Measurements from ENCODE around the gene PDE4B. TPM values are rescaled to one million over a fixed set of nuclear protein-coding genes. Genes with fewer than 3 reads are reported as not detected.
A peak's percentile ranks its signal among the peaks of the same experiment; 100 is the strongest.

Gene PDE4B
- total RNA-seq, 1 donor from 2014 or later = 3.8 TPM

DNA sequence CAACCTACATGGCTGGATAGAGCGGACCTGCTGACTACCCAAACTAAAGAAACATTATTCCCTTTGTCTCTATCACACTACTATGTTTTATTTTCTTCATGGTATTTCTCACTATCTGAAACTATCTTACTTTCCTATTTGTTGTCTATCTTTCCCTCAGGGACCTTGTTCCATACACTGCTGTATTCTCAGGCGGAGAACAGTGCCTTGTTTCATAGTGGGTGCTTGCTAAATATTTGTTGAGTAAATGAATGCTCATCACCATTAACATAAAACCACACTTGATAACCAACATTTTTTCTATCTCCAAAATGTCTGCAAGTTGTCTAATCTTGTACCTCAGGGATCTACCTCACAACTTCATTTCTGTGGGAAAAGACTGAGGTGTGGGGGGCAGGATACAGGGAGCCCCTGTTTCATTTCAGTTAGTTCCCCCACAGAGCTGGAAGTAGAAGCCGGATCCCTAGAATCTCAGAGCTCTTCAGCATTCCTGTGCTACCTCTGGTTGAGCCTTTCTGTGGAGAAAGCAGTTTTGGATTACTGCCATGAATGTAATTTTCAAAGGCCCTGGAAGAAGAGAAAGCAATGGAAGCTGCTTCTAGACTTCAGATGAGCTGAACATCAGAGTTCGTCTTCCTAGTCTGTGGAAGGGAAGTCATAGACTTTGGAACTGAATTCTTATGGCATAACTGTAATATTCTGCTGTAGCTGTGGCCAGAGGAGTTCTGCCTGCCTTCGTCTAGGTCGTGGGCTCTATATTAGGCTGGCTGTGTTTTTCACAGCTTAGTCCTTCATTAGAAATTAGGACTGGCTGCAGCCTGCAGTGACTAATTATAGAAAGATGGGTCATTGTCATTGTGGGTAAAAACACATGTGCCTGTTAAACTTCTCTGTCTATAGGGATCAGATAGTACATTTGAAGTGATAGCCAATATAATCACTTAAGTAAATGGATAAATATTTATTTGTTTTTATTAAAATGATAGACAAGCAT lies 448.1 kb downstream of the PDE4B start:
- H3K4me3 ChIP-seq (ENCODE audit: low read depth, low read length) = no peak overlapping the region
- TF ChIP-seq, protein P1, sequence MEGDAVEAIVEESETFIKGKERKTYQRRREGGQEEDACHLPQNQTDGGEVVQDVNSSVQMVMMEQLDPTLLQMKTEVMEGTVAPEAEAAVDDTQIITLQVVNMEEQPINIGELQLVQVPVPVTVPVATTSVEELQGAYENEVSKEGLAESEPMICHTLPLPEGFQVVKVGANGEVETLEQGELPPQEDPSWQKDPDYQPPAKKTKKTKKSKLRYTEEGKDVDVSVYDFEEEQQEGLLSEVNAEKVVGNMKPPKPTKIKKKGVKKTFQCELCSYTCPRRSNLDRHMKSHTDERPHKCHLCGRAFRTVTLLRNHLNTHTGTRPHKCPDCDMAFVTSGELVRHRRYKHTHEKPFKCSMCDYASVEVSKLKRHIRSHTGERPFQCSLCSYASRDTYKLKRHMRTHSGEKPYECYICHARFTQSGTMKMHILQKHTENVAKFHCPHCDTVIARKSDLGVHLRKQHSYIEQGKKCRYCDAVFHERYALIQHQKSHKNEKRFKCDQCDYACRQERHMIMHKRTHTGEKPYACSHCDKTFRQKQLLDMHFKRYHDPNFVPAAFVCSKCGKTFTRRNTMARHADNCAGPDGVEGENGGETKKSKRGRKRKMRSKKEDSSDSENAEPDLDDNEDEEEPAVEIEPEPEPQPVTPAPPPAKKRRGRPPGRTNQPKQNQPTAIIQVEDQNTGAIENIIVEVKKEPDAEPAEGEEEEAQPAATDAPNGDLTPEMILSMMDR (conservative IDR thresholded peaks at IDR 0.05; ENCODE audit: low read depth, low read length) = no peak
- DNase-seq (ENCODE audit: low read depth) = no peak

DNA sequence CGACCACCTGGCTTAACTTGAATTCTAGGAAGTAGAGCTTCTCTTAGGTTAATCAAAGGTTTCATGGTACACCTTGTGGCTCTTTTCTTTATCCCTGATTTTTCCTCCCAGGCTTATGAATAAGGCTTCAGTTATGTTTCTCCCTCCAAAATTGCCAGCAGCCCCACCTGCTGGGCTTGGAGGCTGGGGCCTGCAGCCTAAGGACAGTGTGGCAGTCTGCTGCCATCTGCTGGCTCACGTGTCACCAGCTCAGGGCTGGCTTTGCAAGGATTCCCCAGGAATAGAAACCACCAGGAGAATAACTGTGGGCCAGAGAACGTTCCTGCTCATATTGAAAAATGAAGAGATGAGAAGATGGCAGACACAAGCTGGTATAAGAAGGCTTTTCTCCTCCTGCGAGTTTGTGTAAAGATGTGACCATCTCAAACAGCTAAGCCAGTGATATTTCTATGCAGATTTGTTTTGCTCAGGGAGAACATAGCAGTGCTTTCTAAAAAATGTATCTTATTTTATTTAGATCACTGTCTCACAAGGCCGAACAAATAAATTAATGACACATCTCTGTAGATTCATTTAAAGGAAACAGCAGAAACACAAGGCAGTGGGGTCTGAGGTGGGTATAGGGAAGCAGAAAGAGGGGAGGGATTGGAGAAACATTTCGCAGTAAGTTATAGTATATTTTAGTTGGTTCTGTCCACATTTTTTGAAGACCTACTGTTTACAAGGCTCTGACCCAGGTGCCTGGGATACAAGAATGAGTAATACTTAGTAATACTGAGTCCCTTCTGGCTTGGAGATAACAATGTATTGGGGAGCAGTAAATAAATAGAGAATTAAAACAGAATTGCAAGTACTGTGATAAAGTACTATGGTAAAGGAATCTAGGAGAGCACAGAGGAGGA lies 450.2 kb downstream of the PDE4B start:
- no peak overlapping the region for H3K4me3 ChIP-seq (ENCODE audit: low read depth, low read length)
- DNase-seq (ENCODE audit: low read depth) = no peak
- TF ChIP-seq, protein P1 (conservative IDR thresholded peaks at IDR 0.05; ENCODE audit: low read depth, low read length) = peak; percentile 100

DNA sequence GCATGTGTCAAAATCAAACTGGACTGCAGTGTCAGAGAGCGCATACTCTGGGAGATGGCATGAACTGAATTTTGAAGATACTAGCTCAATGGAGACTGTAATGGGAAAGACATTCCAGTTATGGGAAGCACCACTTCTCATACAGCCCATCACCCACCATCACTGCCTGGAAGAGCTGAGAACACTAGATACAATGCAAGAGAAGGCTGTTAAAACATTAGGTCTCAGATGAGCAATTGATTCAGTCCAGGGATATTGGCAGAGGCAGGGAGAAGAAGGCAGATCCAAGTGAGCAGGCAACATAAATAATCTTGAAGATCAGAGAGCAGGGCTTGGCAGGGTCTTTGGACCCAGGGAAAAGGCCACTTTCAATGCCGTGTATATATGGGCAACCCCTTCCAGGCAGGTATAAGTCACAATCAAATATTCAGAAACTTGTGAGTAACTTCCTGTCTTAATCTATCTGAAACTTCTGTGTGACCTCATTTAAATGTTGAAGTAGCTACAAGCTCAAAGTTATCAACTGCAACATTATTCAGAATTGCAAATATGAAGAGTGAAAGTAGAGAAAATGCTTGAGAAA lies 450.9 kb downstream of the PDE4B start:
- no peak overlapping the region for H3K4me3 ChIP-seq (ENCODE audit: low read depth, low read length)
- no peak for DNase-seq (ENCODE audit: low read depth)
- TF ChIP-seq, protein P1 (conservative IDR thresholded peaks at IDR 0.05; ENCODE audit: low read depth, low read length) = no peak

- no peak for DNase-seq (ENCODE audit: low read depth)
- no peak overlapping the region for H3K4me3 ChIP-seq (ENCODE audit: low read depth, low read length)
Observed at GRCh38 chr1:66244429-66244828, 451.7 kb downstream of the PDE4B start.

DNA sequence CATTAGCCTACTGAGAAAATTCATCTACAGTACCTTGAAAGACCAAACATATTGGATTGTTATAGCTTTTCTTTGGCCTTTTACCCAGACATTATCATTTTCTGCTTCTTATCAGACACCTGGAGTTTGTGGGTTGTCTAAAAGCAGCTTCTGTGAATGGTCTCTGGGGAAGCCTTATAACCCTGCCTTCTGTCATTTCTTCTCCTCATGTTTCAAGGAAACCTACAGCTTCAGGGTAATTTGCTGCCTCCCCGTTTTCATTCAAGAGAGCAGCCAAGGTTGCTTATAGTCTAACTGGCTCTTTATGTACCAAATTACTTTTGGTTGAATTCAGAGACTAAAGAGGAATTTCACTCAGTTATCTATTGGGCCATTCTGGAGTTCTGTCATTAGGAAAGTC lies 453.0 kb downstream of the PDE4B start:
- TF ChIP-seq, protein P1 (conservative IDR thresholded peaks at IDR 0.05; ENCODE audit: low read depth, low read length) = no peak
- no peak for DNase-seq (ENCODE audit: low read depth)
- no peak overlapping the region for H3K4me3 ChIP-seq (ENCODE audit: low read depth, low read length)

More at GRCh38 chr1:66244429-66244828, 451.7 kb downstream of the PDE4B start:
- TF ChIP-seq, protein P1 (conservative IDR thresholded peaks at IDR 0.05; ENCODE audit: low read depth, low read length) = no peak

DNA sequence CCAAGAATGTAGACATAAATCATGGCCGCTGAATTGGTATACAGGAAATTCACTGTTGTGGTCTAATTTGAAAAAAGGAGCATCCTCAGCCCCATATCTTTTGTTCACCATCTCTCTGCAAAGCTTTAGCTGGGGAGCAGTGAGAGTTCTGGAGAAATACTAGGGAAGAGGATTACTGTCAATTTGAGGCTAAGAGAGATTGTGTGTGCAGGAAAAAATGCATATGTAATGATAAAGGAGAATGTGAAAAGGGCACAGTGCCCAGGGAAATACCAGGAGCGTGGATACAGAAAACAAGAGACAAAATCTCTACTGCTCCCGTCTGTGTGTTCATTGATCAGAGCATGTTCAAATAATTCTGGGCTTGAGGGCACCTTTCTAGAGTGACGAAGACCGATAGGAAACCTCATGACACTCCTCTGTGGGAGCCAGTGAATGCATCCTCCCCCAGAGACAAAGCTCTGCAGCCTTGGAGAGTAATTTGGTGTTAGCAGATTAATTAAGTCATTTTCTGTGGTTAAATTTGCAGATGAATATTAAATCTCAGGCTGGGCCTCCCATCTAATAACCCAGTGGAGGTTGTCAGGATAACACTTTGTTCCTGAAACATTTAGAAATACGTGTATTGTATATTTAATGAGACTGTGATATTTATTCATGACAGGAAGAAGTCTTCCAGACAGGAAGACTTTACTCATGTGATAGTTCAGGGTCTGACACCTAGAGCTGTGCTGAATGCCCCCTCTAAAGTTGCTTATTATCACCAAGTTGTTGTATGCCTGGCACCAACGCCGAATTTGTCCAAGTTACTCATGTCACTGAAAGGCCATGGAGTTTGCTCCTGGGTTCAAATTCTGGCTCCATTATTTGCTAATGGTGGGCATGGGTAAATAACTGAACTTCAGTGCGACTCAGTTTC lies 453.9 kb downstream of the PDE4B start:
- DNase-seq (ENCODE audit: low read depth) = no peak
- H3K4me3 ChIP-seq (ENCODE audit: low read depth, low read length) = no peak overlapping the region
- TF ChIP-seq, protein P1 (conservative IDR thresholded peaks at IDR 0.05; ENCODE audit: low read depth, low read length) = no peak

Measured in epithelial cell of proximal tubule (primary cell).